ENCODE results near the gene PLEKHA4.

DNA sequence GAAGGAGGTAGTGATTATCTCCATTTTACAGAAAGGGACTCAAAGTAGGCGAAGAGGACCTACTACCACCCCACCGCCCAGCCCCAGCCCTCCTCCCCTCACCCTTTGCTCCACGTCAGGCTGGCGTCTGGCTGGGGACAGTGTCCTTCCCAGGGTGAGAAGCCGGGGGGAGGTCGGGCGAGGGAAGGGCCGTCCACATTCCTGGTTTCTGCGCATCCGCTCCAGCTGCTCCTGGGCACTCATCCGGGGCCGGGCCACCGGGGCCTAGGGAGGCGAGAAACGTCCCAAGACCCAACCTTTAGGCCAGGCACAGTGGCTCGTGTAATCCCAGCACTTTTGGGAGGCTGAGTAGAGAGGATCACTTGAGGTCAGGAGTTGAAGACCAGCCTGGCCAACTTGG, 27.4 kb downstream of the PLEKHA4 start:
- no peak for TF ChIP-seq CTCF (IDR thresholded peaks at IDR 0.05)
- no peak for TF ChIP-seq POLR2A (IDR thresholded peaks at IDR 0.05)
